NCI-H128 (cell line): Measurements from ENCODE around the gene ACOX1.

Source experiments
- DNase-seq: peaks from one replicate; lab custom pipeline; 2025; ENCODE audit not compliant: unreplicated experiment; lab: John Stamatoyannopoulos, UW

Gene ACOX1

GRCh38 chr17:75909812-75910274 is 69.1 kb downstream of the ACOX1 start:
- no peak for DNase-seq

GRCh38 chr17:75909051-75909811 is 69.7 kb downstream of the ACOX1 start:
- no peak for DNase-seq

GRCh38 chr17:75908201-75908600 is 70.8 kb downstream of the ACOX1 start:
- DNase-seq, result no peak

GRCh38 chr17:75906143-75906884 is 72.7 kb downstream of the ACOX1 start:
- no peak for DNase-seq

GRCh38 chr17:75904749-75905521 is 74.0 kb downstream of the ACOX1 start, which contains the start of gene MRPL38:
MRPL38 (minus strand) TSS chr17:75904884; CDS start chr17:75904875, 9 bp downstream.
- peak; percentile 74 for DNase-seq

- no peak for DNase-seq
These were observed 76.6 kb downstream of the ACOX1 start for GRCh38 chr17:75902406-75902805.

- DNase-seq, result no peak
These were observed 77.2 kb downstream of the ACOX1 start for GRCh38 chr17:75901727-75902126.

GRCh38 chr17:75900691-75901533 is 78.1 kb downstream of the ACOX1 start:
- no peak for DNase-seq

- no peak for DNase-seq
These were observed 79.0 kb downstream of the ACOX1 start for GRCh38 chr17:75899767-75900468.

- DNase-seq, result no peak
These were observed 79.6 kb downstream of the ACOX1 start for GRCh38 chr17:75899353-75899752.

GRCh38 chr17:75898791-75899190 is 80.2 kb downstream of the ACOX1 start:
- no peak for DNase-seq

GRCh38 chr17:75898065-75898464 is 80.9 kb downstream of the ACOX1 start:
- no peak for DNase-seq

- no peak for DNase-seq
These were observed 81.6 kb downstream of the ACOX1 start for GRCh38 chr17:75897160-75898019.

GRCh38 chr17:75896415-75897159 is 82.4 kb downstream of the ACOX1 start, which contains the start of gene TRIM65:
TRIM65 (minus strand) TSS chr17:75896951; CDS start chr17:75896937, 14 bp downstream.
- DNase-seq, result no peak

GRCh38 chr17:75895370-75896155 is 83.4 kb downstream of the ACOX1 start:
- DNase-seq, result no peak

GRCh38 chr17:75894049-75894733 is 84.8 kb downstream of the ACOX1 start:
- DNase-seq, result no peak
